MM.1S (cell line): Measurements from ENCODE around the gene NLRP5.
A peak's percentile ranks its signal among the peaks of the same experiment; 100 is the strongest.

Experiments used
- DNase-seq: peaks from one replicate; pipeline ENCODE4 v3.0.0-alpha.2; 2015
- H2AFZ ChIP-seq: fragments of 300-600 bp; sonication (generic); 2 replicates; pipeline ENCODE4 v1.6.0; 2016; ENCODE audit warnings: antibody characterized with exemption, low read length
- H3F3A ChIP-seq: fragments of 300-600 bp; sonication (generic); 2 replicates; pipeline ENCODE4 v1.6.1; 2016; ENCODE audit warnings: mild to moderate bottlenecking, antibody characterized with exemption, low read length, moderate library complexity, mixed read lengths; ENCODE audit not compliant: insufficient read depth
- H3K27ac ChIP-seq: fragments of 300-600 bp; sonication (generic); 2 replicates; pipeline ENCODE4 v1.5.1; 2016; ENCODE audit warnings: mild to moderate bottlenecking, low read length
- H3K27me3 ChIP-seq: fragments of 300-600 bp; sonication (generic); replicated peaks from 2 replicates; pipeline ENCODE4 v1.6.0; 2016; ENCODE audit warnings: low read length; ENCODE audit not compliant: insufficient read depth
- H3K36me3 ChIP-seq: fragments of 300-600 bp; sonication (generic); replicated peaks from 2 replicates; pipeline ENCODE4 v1.6.1; 2016; ENCODE audit warnings: mild to moderate bottlenecking, low read length, mixed read lengths; ENCODE audit not compliant: insufficient read depth
- H3K4me1 ChIP-seq: fragments of 300-600 bp; sonication (generic); 2 replicates; pipeline ENCODE4 v1.6.1; 2016; ENCODE audit warnings: low read length, mixed read lengths
- H3K4me2 ChIP-seq: fragments of 300-600 bp; sonication (generic); 2 replicates; pipeline ENCODE4 v1.6.0; 2016; ENCODE audit warnings: low read depth, low read length
- H3K4me3 ChIP-seq: fragments of 300-600 bp; sonication (generic); 2 replicates; pipeline ENCODE4 v1.5.1; 2016; ENCODE audit warnings: low read length, mixed read lengths
- H3K79me2 ChIP-seq: fragments of 300-600 bp; sonication (generic); 2 replicates; pipeline ENCODE4 v1.6.1; 2016; ENCODE audit warnings: mixed run types, low read length, mixed read lengths
- H3K9ac ChIP-seq: fragments of 300-600 bp; sonication (generic); 2 replicates; pipeline ENCODE4 v1.6.1; 2016; ENCODE audit warnings: low read length, mixed read lengths
- H3K9me2 ChIP-seq: fragments of 300-600 bp; sonication (generic); replicated peaks from 2 replicates; pipeline ENCODE4 v1.6.1; 2016; ENCODE audit warnings: mild to moderate bottlenecking, low read length, mixed read lengths; ENCODE audit not compliant: insufficient read depth
- H3K9me3 ChIP-seq: fragments of 300-600 bp; sonication (generic); replicated peaks from 2 replicates; pipeline ENCODE4 v1.6.1; 2016; ENCODE audit warnings: mild to moderate bottlenecking, low read length, mixed read lengths; ENCODE audit not compliant: insufficient read depth
- H4K20me1 ChIP-seq: fragments of 300-600 bp; sonication (generic); 2 replicates; pipeline ENCODE4 v1.6.1; 2016; ENCODE audit warnings: mild to moderate bottlenecking, low read length, moderate library complexity, mixed read lengths; ENCODE audit not compliant: insufficient read depth
- EZH2 ChIP-seq: fragments of 300-600 bp; sonication (generic); optimal IDR thresholded peaks from 2 replicates; pipeline ENCODE3; 2017; ENCODE audit warnings: low read depth, mild to moderate bottlenecking, antibody characterized with exemption, low read length, mixed read lengths
- EZH2phosphoT487 ChIP-seq: fragments of 300-600 bp; sonication (generic); IDR thresholded peaks from 2 replicates; pipeline ENCODE4 v1.6.1; 2018; ENCODE audit warnings: antibody characterized with exemption, low read length
- TF ChIP-seq, protein P1 (sequence below): fragments of 300-600 bp; sonication (generic); IDR thresholded peaks from 2 replicates; pipeline ENCODE4 v1.5.1; 2016; ENCODE audit warnings: antibody characterized with exemption, low read length, mixed read lengths

NLRP5 gene

GRCh38 chr19:56092685-56093631 is 106.4 kb downstream of the NLRP5 start:
- H3K27me3 ChIP-seq, result no peaks in the 10 kb centered on the region
- H3K9me2 ChIP-seq, result no peaks in the 10 kb centered on the region
- TF ChIP-seq EZH2, result no peak
- no peak for TF ChIP-seq EZH2phosphoT487
- TF ChIP-seq, protein P1, sequence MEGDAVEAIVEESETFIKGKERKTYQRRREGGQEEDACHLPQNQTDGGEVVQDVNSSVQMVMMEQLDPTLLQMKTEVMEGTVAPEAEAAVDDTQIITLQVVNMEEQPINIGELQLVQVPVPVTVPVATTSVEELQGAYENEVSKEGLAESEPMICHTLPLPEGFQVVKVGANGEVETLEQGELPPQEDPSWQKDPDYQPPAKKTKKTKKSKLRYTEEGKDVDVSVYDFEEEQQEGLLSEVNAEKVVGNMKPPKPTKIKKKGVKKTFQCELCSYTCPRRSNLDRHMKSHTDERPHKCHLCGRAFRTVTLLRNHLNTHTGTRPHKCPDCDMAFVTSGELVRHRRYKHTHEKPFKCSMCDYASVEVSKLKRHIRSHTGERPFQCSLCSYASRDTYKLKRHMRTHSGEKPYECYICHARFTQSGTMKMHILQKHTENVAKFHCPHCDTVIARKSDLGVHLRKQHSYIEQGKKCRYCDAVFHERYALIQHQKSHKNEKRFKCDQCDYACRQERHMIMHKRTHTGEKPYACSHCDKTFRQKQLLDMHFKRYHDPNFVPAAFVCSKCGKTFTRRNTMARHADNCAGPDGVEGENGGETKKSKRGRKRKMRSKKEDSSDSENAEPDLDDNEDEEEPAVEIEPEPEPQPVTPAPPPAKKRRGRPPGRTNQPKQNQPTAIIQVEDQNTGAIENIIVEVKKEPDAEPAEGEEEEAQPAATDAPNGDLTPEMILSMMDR, result no peak
- H3F3A ChIP-seq, result peaks cover 15% of the 10 kb centered on the region
- 0 out of 2 replicates have a peak, but pooled peaks cover 3% of the 10 kb centered on the region for H4K20me1 ChIP-seq
- peak overlapping the region; percentile 13; the same call in 1 of the 2 replicates for H3K4me2 ChIP-seq
- H3K36me3 ChIP-seq, result no peaks in the 10 kb centered on the region; the same call in 1 of the 2 replicates
- no peaks in the 10 kb centered on the region for H3K9me3 ChIP-seq
- DNase-seq, result no peak
- H3K4me3 ChIP-seq, result no peak overlapping the region
- H3K79me2 ChIP-seq, result peaks cover 68% of the 10 kb centered on the region
- H3K27ac ChIP-seq, result no peak overlapping the region
- no peak overlapping the region for H2AFZ ChIP-seq
- peaks cover 13% of the 10 kb centered on the region; the same call in 1 of the 2 replicates for H3K4me1 ChIP-seq
- H3K9ac ChIP-seq, result no peak overlapping the region

GRCh38 chr19:56094449-56094848 is 107.9 kb downstream of the NLRP5 start:
- Histone ChIP-seq H3K36me3 (no peaks in the 10 kb centered on the region; the same call in 1 of the 2 replicates), H3K4me2 (no peak overlapping the region), H3K27ac (no peak overlapping the region), H3K9me2 (no peaks in the 10 kb centered on the region), H3K4me1 (peaks cover 13% of the 10 kb centered on the region; the same call in 1 of the 2 replicates), H3K9ac (no peak overlapping the region), H4K20me1 (0 out of 2 replicates have a peak, but pooled peaks cover 3% of the 10 kb centered on the region), H3F3A (peaks cover 15% of the 10 kb centered on the region), H3K27me3 (no peaks in the 10 kb centered on the region), H3K9me3 (no peaks in the 10 kb centered on the region), H3K79me2 (peaks cover 72% of the 10 kb centered on the region), H3K4me3 (no peak overlapping the region), H2AFZ (no peak overlapping the region)
- no peak for DNase-seq
- TF ChIP-seq, protein P1, result no peak
- TF ChIP-seq EZH2, result no peak
- no peak for TF ChIP-seq EZH2phosphoT487

- Histone ChIP-seq H2AFZ (no peak overlapping the region), H3K36me3 (no peaks in the 10 kb centered on the region; the same call in 1 of the 2 replicates), H3K27me3 (no peaks in the 10 kb centered on the region), H3K4me3 (no peak overlapping the region), H3K9ac (no peak overlapping the region), H3F3A (peaks cover 11% of the 10 kb centered on the region), H3K27ac (no peak overlapping the region), H3K79me2 (peaks cover 68% of the 10 kb centered on the region), H3K4me1 (peaks cover 9% of the 10 kb centered on the region; the same call in 1 of the 2 replicates), H3K4me2 (no peak overlapping the region), H3K9me2 (no peaks in the 10 kb centered on the region), H4K20me1 (no peaks in the 10 kb centered on the region), H3K9me3 (no peaks in the 10 kb centered on the region)
- no peak for DNase-seq
- TF ChIP-seq EZH2phosphoT487 (no peak), EZH2 (no peak)
- TF ChIP-seq, protein P1, result no peak
Observed at GRCh38 chr19:56096665-56097064, 110.1 kb downstream of the NLRP5 start.
